HepG2 (cell line): Measurements from ENCODE around the gene CDH13. TPM values are rescaled to one million over a fixed set of nuclear protein-coding genes. Genes with fewer than 3 reads are reported as not detected.

ENCODE experiments used
- ATAC-seq: fragments of 200-7000 bp; cut with Tn5 transposase; 3 replicates; pipeline ENCODE4 v1.9.1; 2020; ENCODE audit warnings: mild to moderate bottlenecking, moderate library complexity
- BruUV-seq: library from RNA; stranded (reverse); fragments of 400-500 nt; replicated peaks from 2 replicates; lab custom pipeline; 2021; lab: Mats Ljungman, UMichigan
- CTCF ChIA-PET: fragments of 300-600 bp; formaldehyde crosslinking; extraction: SDS; loops from one replicate; lab custom pipeline; 2021; ENCODE audit warnings: low total read pairs, inconsistent platforms, low intra/inter-chr PET ratio; lab: Yijun Ruan, JAX
- POLR2A ChIA-PET: fragments of 350-600 bp; sonication (Branson Sonifier 250); formaldehyde crosslinking; loops from one replicate; lab custom pipeline; 2020; ENCODE audit warnings: antibody characterized with exemption, inconsistent platforms; lab: Yijun Ruan, JAX
- DNase-seq: peaks from one replicate; pipeline ENCODE4 v3.0.0-alpha.2; 2015; ENCODE audit warnings: low spot score
- FAIRE-seq: peaks from 3 replicates; lab custom pipeline; 2011; peaks lifted over from hg19 to GRCh38; lab: Jason Lieb, UNC
- H2AFZ ChIP-seq: one replicate; pipeline ENCODE4 v1.6.1; 2011; ENCODE audit warnings: low read length, inconsistent platforms
- H3K27ac ChIP-seq: fragments of 300-600 bp; 3 replicates; pipeline ENCODE4 v1.8.0; 2011; ENCODE audit warnings: mixed run types, mild to moderate bottlenecking, mixed read lengths, low read length, inconsistent platforms; ENCODE audit not compliant: insufficient read depth; ENCODE audit errors: extremely low read length
- H3K27me3 ChIP-seq, 2 experiments: fragments of 200-600 bp in 1 of 2; 2 replicates in 1 of 2; 3 replicates in 1 of 2; pipeline versions ENCODE4 v1.6.0 to v1.8.0; 2011; ENCODE audit warnings: low read length in 2 of 2, mild to moderate bottlenecking in 2 of 2, moderate library complexity in 2 of 2, inconsistent platforms in 1 of 2; ENCODE audit not compliant: insufficient read depth in 2 of 2, control insufficient read depth in 1 of 2
- H3K36me3 ChIP-seq, 2 experiments: fragments of 200-600 bp in 1 of 2; replicated peaks in 1 of 2; 2 replicates in 1 of 2; 3 replicates in 1 of 2; pipeline versions ENCODE4 v1.5.1 to v1.8.0; 2011; ENCODE audit warnings: low read length in 2 of 2, inconsistent platforms in 1 of 2; ENCODE audit not compliant: insufficient read depth in 2 of 2, control insufficient read depth in 1 of 2
- H3K4me1 ChIP-seq: 2 replicates; pipeline ENCODE4 v1.5.1; 2012; ENCODE audit warnings: low read length, inconsistent platforms; ENCODE audit not compliant: insufficient read depth
- H3K4me2 ChIP-seq: 2 replicates; pipeline ENCODE4 v1.6.0; 2011; ENCODE audit warnings: low read depth, low read length, inconsistent platforms
- H3K4me3 ChIP-seq, 3 experiments: fragments of 200-600 bp in 1 of 3; sonication (generic), shearing (Covaris generic) in 1 of 3; replicated peaks in 1 of 3; 2 replicates each; pipeline ENCODE4 v1.5.1; 2011 to 2016; ENCODE audit warnings: low read length in 3 of 3, inconsistent platforms in 2 of 3, low read depth in 2 of 3, mild to moderate bottlenecking in 2 of 3, control low read depth in 1 of 3, mixed read lengths in 1 of 3; ENCODE audit not compliant: insufficient read depth in 1 of 3
- H3K79me2 ChIP-seq: one replicate; pipeline ENCODE4 v1.6.1; 2011; ENCODE audit warnings: low read length, inconsistent platforms; ENCODE audit not compliant: insufficient read depth
- H3K9ac ChIP-seq: 2 replicates; pipeline ENCODE4 v1.6.0; 2011; ENCODE audit warnings: mild to moderate bottlenecking, low read depth, low read length, inconsistent platforms; ENCODE audit not compliant: insufficient read depth
- H3K9me3 ChIP-seq: 2 replicates; pipeline ENCODE4 v1.5.1; 2012; ENCODE audit warnings: mild to moderate bottlenecking, low read length
- H4K20me1 ChIP-seq: 2 replicates; pipeline ENCODE4 v1.6.0; 2011; ENCODE audit warnings: inconsistent platforms, mild to moderate bottlenecking, low read length, moderate library complexity; ENCODE audit not compliant: insufficient read depth
- ARNT ChIP-seq: fragments of 450-650 bp; IDR thresholded peaks from 2 replicates; pipeline ENCODE4 v1.6.1; 2017
- FLYWCH1 ChIP-seq: sonication (generic); formaldehyde crosslinking; IDR thresholded peaks from 2 replicates; pipeline ENCODE4 v1.8.1; 2023; ENCODE audit warnings: mild to moderate bottlenecking, missing genetic modification reagents
- JUN ChIP-seq: sonication (generic); formaldehyde crosslinking; IDR thresholded peaks from 2 replicates; pipeline ENCODE4 v1.4.0; 2020; ENCODE audit warnings: mild to moderate bottlenecking, missing genetic modification reagents
- MTA3 ChIP-seq: sonication (generic); formaldehyde crosslinking; IDR thresholded peaks from 2 replicates; pipeline ENCODE4 v1.4.0; 2020; ENCODE audit warnings: missing genetic modification reagents
- NCOR1 ChIP-seq: fragments of 200-600 bp; sonication (generic); IDR thresholded peaks from 2 replicates; pipeline ENCODE4 v1.7.0; 2017; ENCODE audit warnings: antibody characterized with exemption, low read length, borderline replicate concordance
- NFE2L1 ChIP-seq: sonication (generic); formaldehyde crosslinking; IDR thresholded peaks from 2 replicates; pipeline ENCODE4 v1.4.0; 2020; ENCODE audit warnings: missing genetic modification reagents, mild to moderate bottlenecking, borderline replicate concordance
- SOX13 ChIP-seq, 3 experiments: fragments of 450-650 bp in 1 of 3; sonication (generic) in 1 of 3; formaldehyde crosslinking in 1 of 3; IDR thresholded peaks in 2 of 3; conservative IDR thresholded peaks in 1 of 3; 2 replicates each; pipeline versions ENCODE4 v1.5.0 to v1.6.1; 2016 to 2020; ENCODE audit warnings: antibody characterized with exemption in 1 of 3, mild to moderate bottlenecking in 1 of 3, missing compliant biosample characterization in 1 of 3, missing genetic modification reagents in 1 of 3, moderate library complexity in 1 of 3
- TBX2 ChIP-seq: sonication (generic); formaldehyde crosslinking; IDR thresholded peaks from 2 replicates; pipeline ENCODE4 v1.5.0; 2020; ENCODE audit warnings: missing genetic modification reagents, mild to moderate bottlenecking, borderline replicate concordance
- ZNF253 ChIP-seq: sonication (generic); formaldehyde crosslinking; IDR thresholded peaks from 2 replicates; pipeline ENCODE4 v1.8.0; 2022; ENCODE audit warnings: mild to moderate bottlenecking, missing genetic modification reagents, borderline replicate concordance
- ZNF446 ChIP-seq: sonication (generic); formaldehyde crosslinking; IDR thresholded peaks from 2 replicates; pipeline ENCODE4 v1.5.0; 2020; ENCODE audit warnings: mild to moderate bottlenecking, missing genetic modification reagents
- ZNF563 ChIP-seq: sonication (generic); formaldehyde crosslinking; IDR thresholded peaks from 2 replicates; pipeline ENCODE4 v1.8.0; 2022; ENCODE audit warnings: mild to moderate bottlenecking, moderate library complexity, missing genetic modification reagents
- ZNF747 ChIP-seq: sonication (generic); formaldehyde crosslinking; IDR thresholded peaks from 2 replicates; pipeline ENCODE4 v1.8.1; 2023; ENCODE audit warnings: missing genetic modification reagents, mild to moderate bottlenecking, borderline replicate concordance
- ZNF775 ChIP-seq: sonication (generic); formaldehyde crosslinking; IDR thresholded peaks from 2 replicates; pipeline ENCODE4 v1.4.0; 2020; ENCODE audit warnings: missing genetic modification reagents, mild to moderate bottlenecking, moderate library complexity, borderline replicate concordance
- WGBS: methylation state at CpG from one replicate; pipeline ENCODE4 v1.1.6; 2017; ENCODE audit warnings: low lambda C conversion rate; 5-methylcytosine and 5-hydroxymethylcytosine counted together
- in situ Hi-C: cut with HindIII; loops from 2 replicates; pipeline ENCODE4 v1.10.0; 2017; ENCODE audit warnings: low pct_unique_long_range_greater_than_20kb; ENCODE audit not compliant: extremely low pct_ligation_motif_present
- intact Hi-C: fragments of 100-400 bp; cut with micrococcal nuclease; formaldehyde crosslinking; loops from one replicate; pipeline ENCODE4 v1.10.0; 2022; ENCODE audit not compliant: unreplicated experiment
- polyA plus RNA-seq, 8 experiments: library from polyadenylated mRNA; depleted of rRNA in 3 of 8; stranded (reverse) in 7 of 8; unstranded in 1 of 8; fragments of >200 nt; fragmentation: Illumina TruSeq in 4 of 8; extraction: Trizol in 4 of 8; gene quantifications; 2 replicates each; pipeline versions ENCODE4 v1.2.1 to v1.2.3, GENCODE V29; 2011 to 2016; ENCODE audit warnings: low read depth in 4 of 8, missing spikeins in 1 of 8, mixed read lengths in 1 of 8; ENCODE audit not compliant: insufficient read depth in 1 of 8
- total RNA-seq, 5 experiments: library from RNA; depleted of rRNA; stranded (reverse); fragments of >200 nt; fragmentation: Illumina TruSeq; extraction: Trizol; gene quantifications; 2 replicates each; pipeline ENCODE4 v1.2.3, GENCODE V29; 2016; ENCODE audit warnings: low read depth in 1 of 5
- TF ChIP-seq, protein P1 (sequence below): sonication (generic); formaldehyde crosslinking; IDR thresholded peaks from 2 replicates; pipeline ENCODE4 v1.5.0; 2020; ENCODE audit warnings: missing genetic modification reagents
- TF ChIP-seq, protein P2 (sequence below): sonication (generic); formaldehyde crosslinking; IDR thresholded peaks from 2 replicates; pipeline ENCODE4 v1.4.0; 2020; ENCODE audit warnings: missing genetic modification reagents

The CDH13 gene
- total and polyA plus RNA-seq, 2 of the 13 experiments (the other 11 are each of a cell fraction or from before 2014, with no cell fraction given): not detected

DNA sequence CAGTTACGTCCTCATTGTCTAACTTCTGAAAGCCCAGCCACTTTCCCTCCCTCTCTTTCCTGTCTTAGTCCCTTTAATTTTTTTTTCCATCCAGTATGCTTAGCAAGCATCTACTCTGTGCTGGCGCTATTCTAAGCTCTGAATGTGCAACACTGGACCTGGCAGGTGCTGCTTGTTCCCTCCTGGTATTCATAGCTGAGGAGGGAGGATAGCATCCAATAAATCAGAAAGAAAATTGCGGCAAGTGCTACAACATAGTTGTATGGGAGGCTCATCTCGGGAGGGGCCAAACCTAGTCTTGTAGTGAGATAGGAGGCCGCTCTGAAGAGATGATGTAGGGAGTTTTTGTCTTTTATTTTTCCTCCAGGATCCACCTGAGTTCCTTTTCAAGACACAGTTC lies 723.7 kb downstream of the CDH13 start (continued):
- TF ChIP-seq NFE2L1 (CRISPR knock-in tag) (no peak), SOX13 (IDR thresholded peaks at IDR 0.05) (no peak), SOX13 (CRISPR knock-in tag; conservative IDR thresholded peaks at IDR 0.05 in 1 of 2, IDR thresholded peaks at IDR 0.05 in 1 of 2) (no peak), ZNF775 (no peak)

DNA sequence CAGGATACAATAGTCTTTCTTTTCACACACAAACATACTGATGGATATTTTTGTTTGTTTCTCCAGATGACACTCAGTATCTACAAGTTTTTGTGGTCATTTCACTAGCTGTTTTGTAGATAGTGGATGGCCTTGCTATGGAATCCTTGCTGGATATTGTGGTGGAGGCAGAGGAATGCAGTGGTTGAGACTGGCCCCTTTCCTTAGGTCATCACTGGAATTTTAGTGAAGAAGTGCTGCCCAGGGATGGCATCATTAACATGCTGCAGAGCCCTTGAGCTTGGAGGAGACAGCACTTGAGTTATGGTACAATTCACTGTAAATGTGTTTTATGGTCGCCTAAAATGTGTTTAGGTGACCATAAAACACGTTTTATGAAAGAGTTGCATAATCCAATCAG lies 725.1 kb downstream of the CDH13 start:
- FAIRE-seq (no peak), ATAC-seq (no peak), DNase-seq (no peak)
- H3K27me3 ChIP-seq: no peaks in the 10 kb centered on the region
- intact Hi-C loops: no loop called here
- H3K9me3 ChIP-seq: no peaks in the 10 kb centered on the region
- in situ Hi-C loops: no loop called here
- no peaks in the 10 kb centered on the region for H4K20me1 ChIP-seq
- H3K4me3 ChIP-seq: no peak overlapping the region
- no peak overlapping the region for H3K9ac ChIP-seq
- ChIA-PET CTCF (no interaction called here), POLR2A (no interaction called here)
- no peak overlapping the region for H3K4me2 ChIP-seq
- TF ChIP-seq, protein P1, sequence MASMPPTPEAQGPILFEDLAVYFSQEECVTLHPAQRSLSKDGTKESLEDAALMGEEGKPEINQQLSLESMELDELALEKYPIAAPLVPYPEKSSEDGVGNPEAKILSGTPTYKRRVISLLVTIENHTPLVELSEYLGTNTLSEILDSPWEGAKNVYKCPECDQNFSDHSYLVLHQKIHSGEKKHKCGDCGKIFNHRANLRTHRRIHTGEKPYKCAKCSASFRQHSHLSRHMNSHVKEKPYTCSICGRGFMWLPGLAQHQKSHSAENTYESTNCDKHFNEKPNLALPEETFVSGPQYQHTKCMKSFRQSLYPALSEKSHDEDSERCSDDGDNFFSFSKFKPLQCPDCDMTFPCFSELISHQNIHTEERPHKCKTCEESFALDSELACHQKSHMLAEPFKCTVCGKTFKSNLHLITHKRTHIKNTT: no peak
- TF ChIP-seq ZNF253 (CRISPR knock-in tag) (no peak), NCOR1 (no peak), ZNF747 (CRISPR knock-in tag) (no peak), ZNF446 (CRISPR knock-in tag) (no peak), JUN (CRISPR knock-in tag) (no peak), ARNT (no peak), FLYWCH1 (CRISPR knock-in tag) (no peak), TBX2 (no peak), ZNF563 (CRISPR knock-in tag) (no peak), MTA3 (CRISPR knock-in tag) (no peak)
- TF ChIP-seq, protein P2, sequence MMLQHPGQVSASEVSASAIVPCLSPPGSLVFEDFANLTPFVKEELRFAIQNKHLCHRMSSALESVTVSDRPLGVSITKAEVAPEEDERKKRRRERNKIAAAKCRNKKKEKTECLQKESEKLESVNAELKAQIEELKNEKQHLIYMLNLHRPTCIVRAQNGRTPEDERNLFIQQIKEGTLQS (CRISPR knock-in tag): no peak
- no peaks in the 10 kb centered on the region for H3K4me1 ChIP-seq
- no peaks in the 10 kb centered on the region for H3K79me2 ChIP-seq
- 0% methylated on average over 2 of the region's 2 CpGs for WGBS
- H2AFZ ChIP-seq: no peak overlapping the region
- BruUV-seq: no TSS peak
- no peaks in the 10 kb centered on the region for H3K36me3 ChIP-seq
- H3K27ac ChIP-seq: no peak overlapping the region
